HG03045 (cell line): Measurements from ENCODE around the gene GUCY2C.

Experiments
- ATAC-seq: cut with Tn5 transposase; IDR thresholded peaks from one replicate; pipeline ENCODE4 v1.9.1; 2021; ENCODE audit warnings: mild to moderate bottlenecking, moderate library complexity; ENCODE audit not compliant: unreplicated experiment

Gene GUCY2C

GRCh38 chr12:14576896-14577295, 119.5 kb downstream of the GUCY2C start:
- no peak for ATAC-seq

- ATAC-seq = no peak
These were observed 120.8 kb downstream of the GUCY2C start for GRCh38 chr12:14575585-14575984.

- no peak for ATAC-seq
These were observed 123.3 kb downstream of the GUCY2C start for GRCh38 chr12:14573118-14573517.

GRCh38 chr12:14572401-14572800, 124.0 kb downstream of the GUCY2C start:
- no peak for ATAC-seq

GRCh38 chr12:14571779-14572178, 124.6 kb downstream of the GUCY2C start:
- ATAC-seq = no peak

- no peak for ATAC-seq
These were observed 126.2 kb downstream of the GUCY2C start for GRCh38 chr12:14570231-14570630.

GRCh38 chr12:14567351-14568162, 128.8 kb downstream of the GUCY2C start, which contains the start of gene PLBD1:
Gene PLBD1 (minus strand): TSS chr12:14567883. CDS start chr12:14567696, 187 bp downstream.
- ATAC-seq = no peak

- ATAC-seq = no peak
These were observed 132.0 kb downstream of the GUCY2C start for GRCh38 chr12:14564336-14564959.

GRCh38 chr12:14563046-14563445, 133.4 kb downstream of the GUCY2C start:
- no peak for ATAC-seq
